HepG2 (cell line): ENCODE data around the gene ZKSCAN8. TPM values are rescaled to one million over a fixed set of nuclear protein-coding genes. Genes with fewer than 3 reads are reported as not detected.

Source experiments
- BCLAF1 ChIP-seq: fragments of 450-650 bp; IDR thresholded peaks from 2 replicates; pipeline ENCODE4 v1.6.1; 2017; ENCODE audit warnings: mild to moderate bottlenecking
- ELF4 ChIP-seq: sonication (generic); formaldehyde crosslinking; IDR thresholded peaks from 2 replicates; pipeline ENCODE4 v1.5.0; 2020; ENCODE audit warnings: missing genetic modification reagents, mild to moderate bottlenecking, moderate library complexity, borderline replicate concordance
- GABPA ChIP-seq, 2 experiments: IDR thresholded peaks; 2 replicates each; pipeline ENCODE4 v1.6.1; 2011 to 2016; ENCODE audit warnings: low read depth in 2 of 2, low read length in 1 of 2, missing biosample characterization in 1 of 2, missing genetic modification characterization in 1 of 2
- MEIS2 ChIP-seq: sonication (generic); formaldehyde crosslinking; IDR thresholded peaks from 2 replicates; pipeline ENCODE4 v1.9.0; 2021; ENCODE audit warnings: mild to moderate bottlenecking, missing genetic modification reagents
- MIER2 ChIP-seq: IDR thresholded peaks from 2 replicates; pipeline ENCODE4 v1.6.1; 2016; ENCODE audit warnings: missing biosample characterization, missing genetic modification reagents
- MIER3 ChIP-seq: IDR thresholded peaks from 2 replicates; pipeline ENCODE4 v1.6.1; 2016; ENCODE audit warnings: missing compliant biosample characterization, borderline replicate concordance
- MYC ChIP-seq: sonication (generic); formaldehyde crosslinking; IDR thresholded peaks from 2 replicates; pipeline ENCODE4 v1.9.0; 2021; ENCODE audit warnings: missing genetic modification reagents, borderline replicate concordance
- NBN ChIP-seq: fragments of 450-650 bp; conservative IDR thresholded peaks from 2 replicates; pipeline ENCODE4 v1.6.1; 2017
- SETDB1 ChIP-seq: sonication (generic); formaldehyde crosslinking; IDR thresholded peaks from 2 replicates; pipeline ENCODE4 v1.5.1; 2020; ENCODE audit warnings: missing genetic modification reagents, mild to moderate bottlenecking, borderline replicate concordance
- SNAI1 ChIP-seq: sonication (generic); formaldehyde crosslinking; IDR thresholded peaks from 2 replicates; pipeline ENCODE4 v1.5.0; 2020; ENCODE audit warnings: mild to moderate bottlenecking, missing genetic modification reagents, borderline replicate concordance
- ZBTB49 ChIP-seq: sonication (generic); formaldehyde crosslinking; IDR thresholded peaks from 2 replicates; pipeline ENCODE4 v1.4.0; 2020; ENCODE audit warnings: missing genetic modification reagents, borderline replicate concordance
- ZNF333 ChIP-seq: sonication (generic); formaldehyde crosslinking; IDR thresholded peaks from 2 replicates; pipeline ENCODE4 v1.4.0; 2020; ENCODE audit warnings: mild to moderate bottlenecking, missing genetic modification reagents, borderline replicate concordance
- ZNF512B ChIP-seq: sonication (generic); formaldehyde crosslinking; IDR thresholded peaks from 2 replicates; pipeline ENCODE4 v1.5.1; 2020; ENCODE audit warnings: missing genetic modification reagents, mild to moderate bottlenecking, borderline replicate concordance
- ZNF550 ChIP-seq: sonication (generic); formaldehyde crosslinking; IDR thresholded peaks from 2 replicates; pipeline ENCODE4 v1.4.0; 2020; ENCODE audit warnings: mild to moderate bottlenecking, missing genetic modification reagents, borderline replicate concordance
- ZNF598 ChIP-seq: sonication (generic); formaldehyde crosslinking; IDR thresholded peaks from 2 replicates; pipeline ENCODE4 v1.5.1; 2020; ENCODE audit warnings: mild to moderate bottlenecking, missing genetic modification reagents, borderline replicate concordance
- polyA plus RNA-seq, 8 experiments: library from polyadenylated mRNA; depleted of rRNA in 3 of 8; stranded (reverse) in 7 of 8; unstranded in 1 of 8; fragments of >200 nt; fragmentation: Illumina TruSeq in 4 of 8; extraction: Trizol in 4 of 8; gene quantifications; 2 replicates each; pipeline versions ENCODE4 v1.2.1 to v1.2.3, GENCODE V29; 2011 to 2016; ENCODE audit warnings: low read depth in 4 of 8, missing spikeins in 1 of 8, mixed read lengths in 1 of 8; ENCODE audit not compliant: insufficient read depth in 1 of 8
- total RNA-seq, 5 experiments: library from RNA; depleted of rRNA; stranded (reverse); fragments of >200 nt; fragmentation: Illumina TruSeq; extraction: Trizol; gene quantifications; 2 replicates each; pipeline ENCODE4 v1.2.3, GENCODE V29; 2016; ENCODE audit warnings: low read depth in 1 of 5
- TF ChIP-seq, protein P1 (sequence below): IDR thresholded peaks from 2 replicates; pipeline ENCODE4 v1.6.1; 2012; ENCODE audit warnings: low read length, improper control_type of control experiment

ZKSCAN8 gene
- total and polyA plus RNA-seq, 2 of the 13 experiments (the other 11 are each of a cell fraction or from before 2014, with no cell fraction given), result 12.4 to 20.9 TPM

- TF ChIP-seq, protein P1, sequence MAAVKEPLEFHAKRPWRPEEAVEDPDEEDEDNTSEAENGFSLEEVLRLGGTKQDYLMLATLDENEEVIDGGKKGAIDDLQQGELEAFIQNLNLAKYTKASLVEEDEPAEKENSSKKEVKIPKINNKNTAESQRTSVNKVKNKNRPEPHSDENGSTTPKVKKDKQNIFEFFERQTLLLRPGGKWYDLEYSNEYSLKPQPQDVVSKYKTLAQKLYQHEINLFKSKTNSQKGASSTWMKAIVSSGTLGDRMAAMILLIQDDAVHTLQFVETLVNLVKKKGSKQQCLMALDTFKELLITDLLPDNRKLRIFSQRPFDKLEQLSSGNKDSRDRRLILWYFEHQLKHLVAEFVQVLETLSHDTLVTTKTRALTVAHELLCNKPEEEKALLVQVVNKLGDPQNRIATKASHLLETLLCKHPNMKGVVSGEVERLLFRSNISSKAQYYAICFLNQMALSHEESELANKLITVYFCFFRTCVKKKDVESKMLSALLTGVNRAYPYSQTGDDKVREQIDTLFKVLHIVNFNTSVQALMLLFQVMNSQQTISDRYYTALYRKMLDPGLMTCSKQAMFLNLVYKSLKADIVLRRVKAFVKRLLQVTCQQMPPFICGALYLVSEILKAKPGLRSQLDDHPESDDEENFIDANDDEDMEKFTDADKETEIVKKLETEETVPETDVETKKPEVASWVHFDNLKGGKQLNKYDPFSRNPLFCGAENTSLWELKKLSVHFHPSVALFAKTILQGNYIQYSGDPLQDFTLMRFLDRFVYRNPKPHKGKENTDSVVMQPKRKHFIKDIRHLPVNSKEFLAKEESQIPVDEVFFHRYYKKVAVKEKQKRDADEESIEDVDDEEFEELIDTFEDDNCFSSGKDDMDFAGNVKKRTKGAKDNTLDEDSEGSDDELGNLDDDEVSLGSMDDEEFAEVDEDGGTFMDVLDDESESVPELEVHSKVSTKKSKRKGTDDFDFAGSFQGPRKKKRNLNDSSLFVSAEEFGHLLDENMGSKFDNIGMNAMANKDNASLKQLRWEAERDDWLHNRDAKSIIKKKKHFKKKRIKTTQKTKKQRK, result no peak
- TF ChIP-seq SETDB1 (CRISPR knock-in tag) (no peak), GABPA (IDR thresholded peaks at IDR 0.05; ENCODE audit: low read depth, low read length) (peak; percentile 87), GABPA (CRISPR knock-in tag; IDR thresholded peaks at IDR 0.05; ENCODE audit: low read depth) (peak; percentile 97), ZNF598 (CRISPR knock-in tag) (0 out of 2 replicates have a peak, but pooled peaks have one; percentile 54), NBN (no peak), ZBTB49 (CRISPR knock-in tag) (peak; percentile 71; the same call in 1 of the 2 replicates), MIER2 (CRISPR knock-in tag) (no peak), ZNF512B (no peak), MIER3 (CRISPR knock-in tag) (peak; percentile 52; the same call in 1 of the 2 replicates), BCLAF1 (no peak), MYC (CRISPR knock-in tag) (no peak), SNAI1 (CRISPR knock-in tag) (peak; percentile 90; the same call in 1 of the 2 replicates), MEIS2 (CRISPR knock-in tag) (peak; percentile 42; the same call in 1 of the 2 replicates), ZNF550 (CRISPR knock-in tag) (no peak), ELF4 (CRISPR knock-in tag) (no peak), ZNF333 (CRISPR knock-in tag) (peak; percentile 79; the same call in 1 of the 2 replicates)
Measured at GRCh38 chr6:28161410-28162079, 19.9 kb downstream of the ZKSCAN8 start (continued).
